KMS-11 (cell line): ENCODE measurements around the gene FFAR4.

Experiments used
- H2AFZ ChIP-seq: fragments of 200-600 bp; sonication (generic); 2 replicates; pipeline ENCODE4 v1.6.1; 2016; ENCODE audit warnings: antibody characterized with exemption, mixed run types, low read depth
- H3K27ac ChIP-seq: fragments of 200-600 bp; sonication (generic); 2 replicates; pipeline ENCODE4 v1.6.1; 2016; ENCODE audit warnings: mild to moderate bottlenecking, mixed run types
- H3K27me3 ChIP-seq: fragments of 200-600 bp; sonication (generic); 2 replicates; pipeline ENCODE4 v1.6.1; 2017; ENCODE audit warnings: mild to moderate bottlenecking, low read depth, mixed run types, moderate library complexity; ENCODE audit not compliant: insufficient read depth
- H3K36me3 ChIP-seq: fragments of 200-600 bp; sonication (generic); 2 replicates; pipeline ENCODE4 v1.6.1; 2017; ENCODE audit warnings: mild to moderate bottlenecking, mixed run types; ENCODE audit not compliant: insufficient read depth
- H3K4me1 ChIP-seq: fragments of 200-600 bp; sonication (generic); 2 replicates; pipeline ENCODE4 v1.6.1; 2016; ENCODE audit warnings: mild to moderate bottlenecking, low read depth, mixed run types; ENCODE audit not compliant: poor library complexity, severe bottlenecking
- H3K4me2 ChIP-seq: fragments of 200-600 bp; sonication (generic); 2 replicates; pipeline ENCODE4 v1.7.0; 2016; ENCODE audit warnings: mild to moderate bottlenecking, mixed run types
- H3K4me3 ChIP-seq: fragments of 200-600 bp; sonication (generic); IDR thresholded peaks from 2 replicates; pipeline ENCODE4 v1.6.1; 2017; ENCODE audit warnings: low read depth, low read length, mixed read lengths; ENCODE audit not compliant: insufficient read depth
- H3K79me2 ChIP-seq: fragments of 200-600 bp; sonication (generic); 2 replicates; pipeline ENCODE4 v1.6.1; 2016; ENCODE audit warnings: low read depth, mixed run types; ENCODE audit not compliant: insufficient read depth
- H3K9ac ChIP-seq: fragments of 200-600 bp; sonication (generic); 2 replicates; pipeline ENCODE4 v1.6.1; 2016; ENCODE audit warnings: mild to moderate bottlenecking, mixed run types
- H4K20me1 ChIP-seq: fragments of 200-600 bp; sonication (generic); 2 replicates; pipeline ENCODE4 v1.6.1; 2016; ENCODE audit warnings: mild to moderate bottlenecking, mixed run types; ENCODE audit not compliant: insufficient read depth
- TF ChIP-seq, protein P1 (sequence below): fragments of 200-600 bp; sonication (generic); conservative IDR thresholded peaks from 2 replicates; pipeline ENCODE4 v1.6.1; 2017; ENCODE audit warnings: low read depth, mild to moderate bottlenecking, antibody characterized with exemption, low read length, moderate library complexity, mixed read lengths

The FFAR4 gene

DNA sequence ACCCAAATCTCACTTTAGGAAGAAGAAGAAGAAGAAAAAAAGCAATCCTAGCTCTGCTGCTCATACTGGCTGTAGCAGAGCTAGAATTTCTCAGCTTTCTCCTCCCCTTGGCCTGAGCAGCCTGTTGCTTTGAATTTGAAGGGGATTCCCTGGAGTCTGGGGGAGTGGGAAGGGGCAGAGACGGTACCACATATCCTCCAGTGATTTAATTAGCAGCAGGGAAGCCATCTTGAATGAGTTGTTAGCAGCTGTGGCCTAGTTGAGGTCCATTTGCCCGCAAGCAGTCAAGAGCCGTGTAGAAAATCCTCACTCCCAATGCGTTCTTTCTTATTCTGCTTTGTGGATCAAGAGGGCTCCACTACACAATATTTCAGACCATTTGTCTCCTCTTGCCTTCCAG, 62.4 kb downstream of the FFAR4 start:
- no peaks in the 10 kb centered on the region for H3K79me2 ChIP-seq
- no peaks in the 10 kb centered on the region for H3K27me3 ChIP-seq
- no peak overlapping the region for H3K27ac ChIP-seq
- TF ChIP-seq, protein P1, sequence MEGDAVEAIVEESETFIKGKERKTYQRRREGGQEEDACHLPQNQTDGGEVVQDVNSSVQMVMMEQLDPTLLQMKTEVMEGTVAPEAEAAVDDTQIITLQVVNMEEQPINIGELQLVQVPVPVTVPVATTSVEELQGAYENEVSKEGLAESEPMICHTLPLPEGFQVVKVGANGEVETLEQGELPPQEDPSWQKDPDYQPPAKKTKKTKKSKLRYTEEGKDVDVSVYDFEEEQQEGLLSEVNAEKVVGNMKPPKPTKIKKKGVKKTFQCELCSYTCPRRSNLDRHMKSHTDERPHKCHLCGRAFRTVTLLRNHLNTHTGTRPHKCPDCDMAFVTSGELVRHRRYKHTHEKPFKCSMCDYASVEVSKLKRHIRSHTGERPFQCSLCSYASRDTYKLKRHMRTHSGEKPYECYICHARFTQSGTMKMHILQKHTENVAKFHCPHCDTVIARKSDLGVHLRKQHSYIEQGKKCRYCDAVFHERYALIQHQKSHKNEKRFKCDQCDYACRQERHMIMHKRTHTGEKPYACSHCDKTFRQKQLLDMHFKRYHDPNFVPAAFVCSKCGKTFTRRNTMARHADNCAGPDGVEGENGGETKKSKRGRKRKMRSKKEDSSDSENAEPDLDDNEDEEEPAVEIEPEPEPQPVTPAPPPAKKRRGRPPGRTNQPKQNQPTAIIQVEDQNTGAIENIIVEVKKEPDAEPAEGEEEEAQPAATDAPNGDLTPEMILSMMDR: no peak
- no peak overlapping the region for H2AFZ ChIP-seq
- H3K36me3 ChIP-seq: no peaks in the 10 kb centered on the region
- H3K4me3 ChIP-seq: no peak overlapping the region
- no peak overlapping the region for H3K4me2 ChIP-seq
- H3K4me1 ChIP-seq: no peaks in the 10 kb centered on the region
- no peak overlapping the region for H3K9ac ChIP-seq
- H4K20me1 ChIP-seq: no peaks in the 10 kb centered on the region

DNA sequence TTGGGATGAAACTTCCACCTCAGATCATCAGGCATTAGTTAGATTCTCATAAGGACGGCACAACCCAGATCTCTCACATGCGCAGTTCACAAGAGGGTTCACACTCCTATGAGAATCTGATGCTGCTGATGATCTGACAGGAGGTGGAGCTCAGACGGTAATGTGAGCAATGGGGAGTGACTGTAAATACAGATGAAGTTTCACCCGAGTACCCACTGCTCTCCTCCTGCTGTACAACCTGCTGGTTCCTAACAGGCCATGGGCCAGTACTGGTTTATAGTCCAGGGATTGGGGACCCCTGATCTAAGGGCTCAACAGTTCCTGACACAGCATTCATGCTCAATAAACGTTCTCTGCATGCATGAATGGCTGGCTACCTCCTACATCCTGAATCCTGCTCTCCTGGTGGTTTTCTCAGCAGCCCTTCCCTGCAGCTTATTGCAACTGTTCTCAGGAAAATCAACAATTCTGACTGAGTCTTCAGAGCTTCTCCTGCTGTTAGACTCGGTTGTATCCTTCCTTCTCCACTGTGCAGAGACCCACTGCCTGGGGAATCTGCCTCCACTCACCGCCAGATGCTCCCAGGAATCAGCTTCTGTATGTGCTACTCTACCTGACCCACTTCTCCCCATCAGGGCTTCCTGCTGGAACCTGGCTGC, 63.3 kb downstream of the FFAR4 start:
- Histone ChIP-seq H3K79me2 (no peaks in the 10 kb centered on the region), H3K27ac (no peak overlapping the region), H3K36me3 (no peaks in the 10 kb centered on the region), H2AFZ (no peak overlapping the region), H3K4me3 (no peak overlapping the region), H3K4me1 (no peaks in the 10 kb centered on the region), H3K4me2 (no peak overlapping the region), H3K27me3 (no peaks in the 10 kb centered on the region), H4K20me1 (no peaks in the 10 kb centered on the region), H3K9ac (no peak overlapping the region)
- TF ChIP-seq, protein P1: no peak

DNA sequence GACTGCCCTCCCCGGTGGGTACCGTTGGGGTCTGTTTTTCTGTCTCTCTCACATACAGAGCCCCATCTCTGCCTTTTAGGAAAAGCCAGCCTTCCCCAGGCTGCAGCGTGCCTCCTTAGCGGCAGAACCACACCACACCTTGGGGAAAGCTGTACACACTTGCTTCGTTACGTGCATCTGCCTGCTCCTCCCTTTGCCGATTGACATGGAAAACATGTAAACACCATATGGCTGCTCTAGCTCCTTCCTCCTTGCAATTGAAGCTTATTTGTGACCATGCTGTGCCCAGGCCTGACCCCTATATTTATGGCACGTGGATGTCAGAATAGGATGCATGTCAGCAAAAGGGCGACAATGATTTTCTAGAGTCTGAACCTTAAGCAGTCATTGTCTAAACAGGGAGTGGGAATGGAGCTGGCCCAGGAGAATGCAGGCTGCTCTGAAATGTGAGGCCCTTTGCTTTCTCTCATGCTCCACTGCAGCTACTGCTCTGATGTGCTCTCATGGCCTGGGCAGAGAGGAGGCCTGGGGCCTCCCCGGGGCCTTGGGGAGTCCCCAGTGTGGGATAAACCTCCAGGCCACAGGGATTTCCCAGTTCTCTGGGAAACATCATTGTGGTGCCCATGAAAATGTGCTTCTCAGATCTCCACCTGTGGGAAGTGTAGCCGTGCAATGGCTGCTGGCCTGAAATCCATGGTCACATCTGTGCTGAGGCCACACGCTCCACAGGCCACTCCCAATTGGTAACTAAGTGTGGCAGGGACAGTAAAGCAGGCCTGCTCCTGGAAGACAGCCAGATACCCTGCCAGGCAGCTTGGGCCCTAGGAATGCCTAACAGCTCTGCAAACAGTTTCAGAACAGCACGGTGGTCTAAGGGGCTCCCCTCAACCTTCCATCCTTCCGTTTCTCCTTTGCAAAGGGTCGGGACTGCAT, 64.4 kb downstream of the FFAR4 start:
- TF ChIP-seq, protein P1: no peak
- no peak overlapping the region for H3K4me2 ChIP-seq
- H4K20me1 ChIP-seq: no peaks in the 10 kb centered on the region
- no peaks in the 10 kb centered on the region for H3K36me3 ChIP-seq
- no peak overlapping the region for H3K9ac ChIP-seq
- H2AFZ ChIP-seq: no peak overlapping the region
- H3K79me2 ChIP-seq: no peaks in the 10 kb centered on the region
- no peak overlapping the region for H3K27ac ChIP-seq
- no peak overlapping the region for H3K4me3 ChIP-seq
- no peaks in the 10 kb centered on the region for H3K27me3 ChIP-seq
- H3K4me1 ChIP-seq: no peaks in the 10 kb centered on the region
